Activated CD4-positive, alpha-beta T cell treated with anti-CD3 and anti-CD28 coated beads, Interleukin-10, Interleukin-2, amounts not matched to agents 100 ng/mL and 50 ng/mL, durations not matched to agents 16 hours and 8 hours (primary cell): ENCODE measurements around the gene CSTB.

Experiments used
- DNase-seq: peaks from one replicate; pipeline ENCODE4 v3.0.0-alpha.2; 2020

CSTB gene

GRCh38 chr21:43727519-43728153 lies 48.5 kb downstream of the CSTB start:
- DNase-seq: no peak

- DNase-seq: no peak
These were observed 49.2 kb downstream of the CSTB start for GRCh38 chr21:43726686-43727518.
